Activated CD4-positive, alpha-beta T cell treated with anti-CD3 and anti-CD28 coated beads, Interleukin-10, Interleukin-2, amounts not matched to agents 100 ng/mL and 50 ng/mL, durations not matched to agents 16 hours and 8 hours (primary cell): Measurements from ENCODE around the gene ENO4.

Experiments
- DNase-seq: peaks from one replicate; pipeline ENCODE4 v3.0.0-alpha.2; 2020

Gene ENO4

GRCh38 chr10:116918583-116918982 is 69.3 kb downstream of the ENO4 start:
- no peak for DNase-seq

- DNase-seq = no peak
These were observed 69.9 kb downstream of the ENO4 start for GRCh38 chr10:116919164-116919563.

- no peak for DNase-seq
These were observed 70.4 kb downstream of the ENO4 start for GRCh38 chr10:116919706-116920105.

GRCh38 chr10:116925056-116925455 is 75.8 kb downstream of the ENO4 start:
- no peak for DNase-seq

- no peak for DNase-seq
These were observed 77.1 kb downstream of the ENO4 start for GRCh38 chr10:116926426-116926825.

GRCh38 chr10:116931806-116932205 is 82.5 kb downstream of the ENO4 start:
- no peak for DNase-seq
